ENCODE data around the gene STX1A. TPM values are rescaled to one million over a fixed set of nuclear protein-coding genes. Genes with fewer than 3 reads are reported as not detected.
"Not testable (repeated sequence)": the region's sequence is repeated elsewhere in the genome, so short reads cannot be mapped to it uniquely, and the experiment has no call there.

Gene STX1A
- polyA plus RNA-seq, 4 donors = 7.3 to 11.2 (median 8.8) TPM

DNA sequence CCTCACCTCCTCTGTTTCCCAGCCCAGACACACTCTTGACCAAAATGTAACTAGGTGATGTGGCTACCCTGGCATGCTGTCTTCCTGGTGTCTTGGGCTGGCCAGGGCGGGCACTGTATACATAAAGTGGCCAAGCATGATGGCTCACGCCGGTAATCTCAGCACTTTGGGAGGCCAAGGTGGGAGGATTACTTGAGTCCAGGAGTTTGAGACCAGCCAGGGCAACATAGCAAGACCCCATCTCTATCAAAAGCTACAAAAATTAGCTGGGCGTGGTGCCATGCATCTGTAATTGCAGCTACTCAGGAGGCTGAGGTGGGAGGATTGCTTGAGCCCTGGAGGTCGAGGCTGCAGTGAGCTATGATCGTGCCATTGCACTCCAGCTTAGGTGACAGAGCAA lies 6.2 kb downstream of the STX1A start:
- DNase-seq (ENCODE audit: low read depth in 4 of 4, low spot score in 3 of 4) = not testable (repeated sequence)

DNA sequence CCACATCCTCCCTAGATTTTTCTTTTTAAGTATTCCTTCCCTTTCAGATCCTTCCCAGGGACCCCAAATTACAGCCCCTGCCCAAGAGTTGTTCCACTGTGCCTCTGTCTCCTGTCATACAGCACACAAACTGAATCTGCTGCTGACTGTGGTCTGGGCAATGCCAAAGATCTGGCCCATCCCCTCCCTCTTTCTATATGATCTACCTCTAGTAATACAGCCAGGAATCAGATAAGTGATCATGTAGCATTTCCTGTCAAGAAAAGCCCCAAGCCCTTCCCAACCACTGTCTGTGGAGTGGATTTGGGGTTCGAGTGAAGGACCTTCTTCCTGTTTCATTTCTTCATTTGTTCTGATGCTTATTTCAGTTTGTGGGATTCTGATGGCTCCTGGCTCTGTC lies 6.7 kb downstream of the STX1A start:
- no peak for DNase-seq (ENCODE audit: low read depth in 4 of 4, low spot score in 3 of 4)

DNA sequence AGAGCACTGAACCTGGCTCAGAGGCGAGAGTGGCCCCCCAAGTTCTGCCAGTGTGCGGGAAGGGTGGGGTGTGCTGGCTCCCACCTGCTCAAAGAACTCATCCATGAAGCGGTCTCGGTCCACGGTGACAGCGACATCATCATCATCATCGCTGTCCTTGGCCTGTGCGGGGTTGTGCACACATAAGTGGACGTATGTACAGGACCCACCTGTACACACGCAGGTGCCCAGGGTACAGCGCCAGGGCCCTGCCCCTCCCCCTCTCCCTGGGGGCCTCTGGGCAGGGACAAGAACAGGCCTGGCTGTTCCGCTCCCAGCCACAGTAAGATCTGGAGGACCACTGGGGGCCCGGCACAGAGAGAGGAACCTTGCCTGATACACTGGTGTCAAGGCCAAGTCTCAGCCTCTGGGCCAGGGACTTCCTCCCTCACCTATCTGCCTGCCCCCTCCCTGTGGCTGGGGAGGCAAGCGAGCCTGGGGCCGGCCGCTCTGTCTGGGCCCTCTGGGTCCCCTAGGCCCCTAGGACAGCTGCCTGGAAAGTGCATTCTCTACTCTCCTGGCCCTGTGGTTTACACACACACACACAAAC lies 10.4 kb downstream of the STX1A start:
- DNase-seq (ENCODE audit: low read depth in 4 of 4, low spot score in 3 of 4) = no peak

DNA sequence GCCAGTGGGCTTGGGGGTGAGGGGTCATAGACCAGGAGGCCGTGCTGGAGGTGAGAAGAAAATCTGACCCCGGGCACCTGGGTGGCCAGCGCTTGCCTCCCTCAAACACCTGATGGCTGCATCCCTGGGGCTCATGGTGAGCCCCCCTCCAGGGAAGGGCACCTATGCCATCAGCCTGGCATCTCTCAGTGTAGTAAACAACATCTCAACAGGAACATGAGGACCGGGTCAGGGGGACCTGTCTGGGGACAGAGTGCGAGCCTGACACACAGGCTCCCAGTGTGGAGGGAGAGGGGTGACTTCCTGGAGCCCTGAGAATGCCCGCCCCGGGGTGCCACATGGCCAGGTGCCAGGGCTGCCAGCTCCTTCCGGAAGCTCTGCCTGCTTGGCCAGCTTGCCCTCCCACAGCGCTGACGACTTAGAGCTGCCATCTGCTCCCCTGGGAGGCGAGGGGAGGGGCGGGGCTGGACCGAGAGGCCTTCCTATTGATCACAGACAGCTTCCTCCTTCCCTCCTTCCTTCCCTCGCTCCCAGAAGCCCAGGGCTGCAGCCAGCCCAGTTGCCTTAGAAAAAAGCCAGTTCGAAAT lies 12.3 kb downstream of the STX1A start:
- DNase-seq (ENCODE audit: low read depth in 4 of 4, low spot score in 3 of 4) = no peak

DNA sequence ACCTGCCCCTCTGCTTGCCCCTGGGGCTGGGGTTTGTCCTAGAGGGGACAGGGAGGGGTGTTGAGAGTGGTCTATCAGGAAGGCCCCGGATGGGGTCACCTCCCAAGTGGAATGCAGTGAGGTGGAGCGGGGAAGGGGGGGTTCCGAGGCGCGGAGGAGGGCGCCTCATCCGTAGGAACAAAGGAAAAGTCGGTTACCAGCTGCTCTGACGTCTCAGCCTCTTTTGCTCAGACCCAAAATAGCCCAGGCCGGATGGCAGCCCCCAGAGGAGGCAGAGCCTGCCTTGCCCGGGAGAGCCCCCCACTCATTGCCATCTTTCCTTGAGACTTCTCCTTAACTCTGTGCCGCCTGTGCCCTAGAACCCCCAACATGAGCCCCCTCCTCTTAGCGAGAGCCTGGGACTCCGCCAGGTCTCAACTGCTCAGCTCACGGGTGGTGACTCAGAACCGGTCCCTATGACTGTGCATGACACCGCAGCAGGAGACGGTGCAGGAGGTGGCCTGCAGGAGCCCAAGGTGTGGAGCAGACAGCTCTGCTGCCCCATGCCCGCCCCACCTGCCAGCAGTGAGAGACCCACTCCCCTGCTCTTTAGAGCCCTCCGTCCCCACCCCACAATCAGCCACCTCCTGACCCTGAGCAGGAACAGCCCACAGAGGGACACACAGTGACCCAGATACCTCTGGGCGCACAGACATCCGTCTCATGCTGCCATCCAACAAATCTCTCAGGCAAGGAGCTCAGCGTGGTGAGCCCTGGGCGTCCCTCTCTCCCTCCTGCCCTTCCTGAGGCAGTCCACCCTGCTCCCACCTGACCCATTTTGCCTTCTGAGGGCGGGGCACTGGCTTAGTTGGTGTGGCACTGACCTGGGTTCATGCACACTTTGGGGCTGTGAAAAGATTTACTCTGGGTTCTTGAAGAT lies 13.1 kb downstream of the STX1A start:
- DNase-seq (ENCODE audit: low read depth in 4 of 4, low spot score in 3 of 4) = no peak

DNA sequence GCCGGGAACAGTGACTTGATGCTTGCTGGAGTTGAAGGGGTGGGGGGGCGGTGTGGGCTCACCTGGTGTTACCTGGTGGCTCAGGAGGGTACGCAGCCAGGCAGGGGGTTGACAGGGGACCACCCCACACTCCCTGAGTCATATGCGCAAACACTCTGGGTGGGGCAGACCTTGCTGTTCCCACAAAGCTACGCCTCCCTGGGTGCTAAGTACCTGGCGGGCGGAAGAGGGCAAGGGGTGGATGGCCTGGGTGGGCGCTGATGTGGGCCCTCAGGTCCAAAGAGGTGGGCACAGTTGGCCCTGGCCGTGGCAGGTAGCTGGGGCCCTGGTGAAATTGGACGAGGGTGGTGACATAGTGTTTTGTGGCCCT lies 13.9 kb downstream of the STX1A start:
- DNase-seq (ENCODE audit: low read depth in 4 of 4, low spot score in 3 of 4) = no peak

DNA sequence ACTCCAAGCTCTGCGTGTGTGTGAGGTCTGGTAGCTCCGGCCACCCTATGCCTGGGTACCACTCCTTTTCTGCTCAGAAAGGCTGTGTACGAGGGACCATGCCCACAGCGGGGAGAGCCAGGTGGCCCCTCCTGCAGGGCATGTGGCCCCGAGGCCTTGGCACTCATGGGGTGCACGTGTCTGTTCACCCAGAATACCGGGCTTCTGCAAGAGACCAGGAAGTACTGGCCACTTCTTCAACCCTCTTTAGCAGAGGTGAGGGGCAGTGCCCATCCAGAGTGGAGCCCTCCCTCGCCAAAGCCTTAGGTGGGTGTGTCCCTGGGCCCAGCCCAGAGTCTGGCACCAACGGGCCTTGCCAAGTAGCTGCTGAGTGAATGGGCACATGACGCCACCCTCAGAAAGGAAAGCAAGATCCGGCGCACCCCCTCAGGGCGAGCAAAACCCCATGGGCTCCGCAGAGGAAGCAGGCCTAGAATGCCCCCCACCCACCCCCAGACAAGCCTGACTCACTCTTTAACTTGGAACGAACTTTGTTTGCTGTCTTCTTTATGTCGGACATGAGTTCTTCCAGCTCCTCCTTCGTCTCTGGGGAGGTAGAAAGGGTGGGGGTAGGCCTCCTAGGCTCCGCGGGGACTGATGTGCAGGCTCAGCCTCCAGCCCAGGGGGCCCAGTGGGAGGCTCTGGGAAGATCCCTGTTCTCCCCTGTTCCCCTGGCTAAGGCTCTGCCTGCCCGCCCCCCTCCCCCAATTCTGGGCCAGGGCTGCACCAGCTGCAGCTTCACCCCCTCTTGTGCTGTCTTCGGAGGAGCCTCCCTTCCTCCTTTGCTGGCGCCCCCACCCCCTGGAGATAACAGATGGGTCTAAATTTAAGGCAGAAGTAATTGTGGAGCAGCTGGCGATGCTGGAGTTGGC lies 14.6 kb downstream of the STX1A start:
- no peak for DNase-seq (ENCODE audit: low read depth in 4 of 4, low spot score in 3 of 4)

DNA sequence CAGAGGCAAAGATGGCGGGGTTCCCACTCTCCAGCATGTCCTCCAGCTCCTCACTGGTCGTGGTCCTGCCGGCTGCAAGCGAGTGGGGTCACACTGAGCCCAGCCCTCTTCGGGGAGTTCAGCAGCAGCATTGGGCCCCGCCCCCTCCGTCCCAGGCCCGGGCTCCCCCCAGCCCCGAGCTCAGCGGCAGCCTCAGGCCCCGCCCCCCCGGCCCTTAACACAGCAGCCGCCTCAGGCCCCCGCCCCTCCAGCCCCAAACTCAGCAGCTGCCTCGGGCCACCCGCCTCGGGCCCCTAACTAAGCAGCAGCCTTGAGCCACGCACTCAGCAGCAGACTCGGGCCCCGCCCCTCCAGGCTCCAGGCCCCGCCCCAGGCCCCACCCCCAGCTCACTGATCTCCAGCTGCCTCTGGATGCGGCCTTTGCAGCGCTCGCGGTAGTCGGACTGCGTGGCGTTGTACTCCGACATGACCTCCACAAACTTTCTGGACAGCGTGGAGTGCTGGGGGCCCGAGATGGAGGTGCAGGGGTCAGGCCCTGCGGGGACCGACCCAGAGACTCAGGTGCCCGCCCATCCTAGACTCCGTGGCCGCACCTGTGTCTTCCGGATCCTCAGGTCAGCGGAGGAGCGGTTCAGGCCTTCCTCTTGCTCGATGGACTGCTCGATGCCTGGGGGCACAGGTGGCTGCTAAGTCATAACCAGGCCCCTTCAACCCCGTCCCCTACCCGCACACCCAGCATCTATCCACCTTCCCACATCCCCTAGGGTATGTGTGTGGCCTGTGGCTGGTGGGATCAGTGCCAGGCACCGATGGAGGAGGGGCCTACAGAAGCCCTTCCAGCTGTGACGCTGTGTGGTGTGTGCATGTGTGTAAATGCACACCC lies 15.5 kb downstream of the STX1A start:
- DNase-seq (ENCODE audit: low read depth in 4 of 4, low spot score in 3 of 4) = peak in 1 of 4 donors; percentile 51

DNA sequence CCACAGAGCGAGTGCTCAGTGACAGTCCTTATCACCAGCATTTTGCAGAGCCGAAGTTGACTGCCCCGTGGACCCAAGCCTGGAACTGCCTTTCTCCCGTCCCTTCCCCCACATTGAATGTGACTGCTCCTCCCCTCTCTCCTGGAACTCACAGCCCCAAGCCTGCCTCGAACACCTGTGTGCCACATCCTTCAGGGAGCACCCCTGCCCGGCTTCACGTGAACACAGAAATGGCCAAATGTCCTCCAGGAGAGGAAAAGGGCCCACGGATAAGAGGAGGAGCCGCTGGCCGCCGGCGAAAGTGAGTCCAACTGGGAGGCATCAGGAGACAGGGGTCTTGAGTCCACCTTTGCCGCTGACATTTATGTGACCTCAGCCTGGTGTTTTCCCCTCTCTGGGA lies 16.2 kb downstream of the STX1A start:
- no peak for DNase-seq (ENCODE audit: low read depth in 4 of 4, low spot score in 3 of 4)

DNA sequence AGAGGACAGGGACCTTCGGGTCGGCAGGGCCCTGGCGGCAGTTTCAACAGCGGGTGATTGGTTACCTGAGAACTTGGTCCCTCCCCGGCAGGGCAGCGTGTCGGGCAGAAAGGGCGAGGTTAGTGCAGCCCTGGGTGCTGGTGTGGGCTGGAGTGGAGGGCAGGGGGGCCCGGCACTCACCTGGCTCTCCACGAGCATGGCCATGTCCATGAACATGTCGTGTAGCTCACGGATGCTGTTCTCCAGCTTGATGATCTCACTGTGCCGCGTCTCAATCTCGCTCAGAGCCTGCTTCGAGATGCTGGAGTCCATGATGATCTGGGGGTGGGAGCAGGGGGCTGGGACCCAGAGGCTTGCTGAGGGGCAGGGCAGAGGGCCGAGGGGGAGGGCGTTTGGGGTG lies 16.8 kb downstream of the STX1A start:
- DNase-seq (ENCODE audit: low read depth in 4 of 4, low spot score in 3 of 4) = no peak

DNA sequence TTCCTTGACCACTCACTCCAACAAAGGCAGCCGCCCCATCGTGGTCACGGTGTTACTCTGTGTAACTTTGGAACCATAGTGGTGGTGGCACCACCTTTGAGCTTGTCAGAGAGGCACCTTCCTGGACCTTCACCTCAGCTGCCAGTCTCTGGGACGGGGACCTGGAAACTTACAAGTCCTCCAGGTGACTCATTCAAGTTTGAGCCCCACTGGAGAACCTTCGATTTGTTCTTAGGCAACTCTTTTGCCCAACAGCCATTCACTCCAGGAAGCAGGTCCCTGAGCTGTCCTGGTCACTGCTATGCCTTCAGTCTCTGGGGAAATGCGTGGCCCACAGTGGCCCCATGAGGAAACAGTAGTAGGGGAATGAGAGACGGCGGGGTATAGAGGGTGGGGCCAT lies 17.2 kb downstream of the STX1A start:
- no peak for DNase-seq (ENCODE audit: low read depth in 4 of 4, low spot score in 3 of 4)

DNA sequence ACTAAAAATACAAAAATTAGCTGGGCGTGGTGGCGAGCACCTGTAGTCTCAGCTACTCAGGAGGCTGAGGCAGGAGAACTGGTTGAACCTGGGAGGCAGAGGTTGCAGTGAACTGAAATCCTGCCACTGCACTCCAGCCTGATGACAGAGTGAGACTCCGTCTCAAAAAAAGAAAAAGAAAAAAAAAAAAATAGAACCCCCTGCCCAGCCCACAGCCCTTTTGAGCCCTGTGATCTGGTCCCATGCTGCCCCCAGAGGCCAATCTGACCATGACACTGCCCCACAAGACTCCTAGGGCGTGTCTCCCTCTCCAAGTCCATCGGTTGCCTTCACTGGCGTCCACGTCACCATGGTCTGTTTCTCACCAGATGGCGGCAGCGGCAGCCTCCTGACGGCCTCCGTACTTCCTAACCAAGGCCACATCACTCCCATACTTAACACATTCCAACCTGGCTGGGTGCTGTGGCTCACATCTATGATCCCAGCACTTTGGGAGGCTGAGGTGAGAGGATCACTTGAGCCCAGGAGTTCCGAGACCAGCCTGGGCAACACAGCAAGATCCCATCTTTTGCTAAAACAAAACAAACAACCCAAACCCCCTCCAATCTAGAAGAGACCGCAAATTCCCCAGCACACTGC lies 18.0 kb downstream of the STX1A start:
- DNase-seq (ENCODE audit: low read depth in 4 of 4, low spot score in 3 of 4) = no peak

DNA sequence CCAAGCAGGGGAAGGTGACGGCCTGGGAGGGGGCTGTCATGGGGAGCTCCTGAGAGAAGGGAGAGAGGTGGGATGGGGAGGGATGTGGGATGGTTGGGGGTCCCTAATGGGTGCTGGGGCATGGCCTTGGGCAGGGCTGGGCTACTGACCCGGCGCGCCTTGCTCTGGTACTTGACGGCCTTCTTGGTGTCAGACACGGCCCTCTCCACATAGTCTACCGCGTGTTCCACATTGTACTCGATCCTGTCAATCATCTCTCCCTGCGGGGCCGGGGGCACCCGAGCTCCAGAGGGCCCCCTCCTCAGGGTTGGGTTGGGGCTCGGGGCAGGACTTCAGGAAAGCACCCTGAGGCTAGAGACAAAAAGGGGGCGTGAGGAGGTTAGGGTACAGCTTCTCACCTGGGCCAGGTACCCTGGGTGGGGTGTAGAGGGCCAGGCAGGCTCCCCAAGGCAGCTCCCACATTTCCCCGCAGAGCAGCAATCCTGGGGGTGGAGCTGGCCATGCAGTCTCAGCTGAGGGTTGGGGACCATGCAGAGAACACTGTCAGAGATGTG lies 18.8 kb downstream of the STX1A start:
- DNase-seq (ENCODE audit: low read depth in 4 of 4, low spot score in 3 of 4) = no peak

DNA sequence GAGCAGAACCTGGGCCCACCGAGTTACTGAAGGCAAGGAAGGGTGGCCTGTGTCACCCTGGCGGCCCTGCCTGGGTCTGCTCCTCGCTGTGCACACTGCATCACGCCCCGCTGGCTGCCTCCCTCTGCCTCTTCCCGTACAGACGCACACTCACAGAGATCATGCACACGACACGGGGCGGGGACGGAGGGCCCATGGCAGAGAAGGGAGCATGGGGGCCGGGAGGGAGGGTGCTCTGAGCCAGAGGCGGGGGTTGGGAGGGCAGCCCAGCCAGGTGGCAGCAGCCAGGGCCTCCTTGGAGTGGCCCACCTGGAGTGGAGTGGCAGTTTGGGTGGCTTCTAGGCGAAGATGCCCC lies 19.4 kb downstream of the STX1A start:
- no peak for DNase-seq (ENCODE audit: low read depth in 4 of 4, low spot score in 3 of 4)

DNA sequence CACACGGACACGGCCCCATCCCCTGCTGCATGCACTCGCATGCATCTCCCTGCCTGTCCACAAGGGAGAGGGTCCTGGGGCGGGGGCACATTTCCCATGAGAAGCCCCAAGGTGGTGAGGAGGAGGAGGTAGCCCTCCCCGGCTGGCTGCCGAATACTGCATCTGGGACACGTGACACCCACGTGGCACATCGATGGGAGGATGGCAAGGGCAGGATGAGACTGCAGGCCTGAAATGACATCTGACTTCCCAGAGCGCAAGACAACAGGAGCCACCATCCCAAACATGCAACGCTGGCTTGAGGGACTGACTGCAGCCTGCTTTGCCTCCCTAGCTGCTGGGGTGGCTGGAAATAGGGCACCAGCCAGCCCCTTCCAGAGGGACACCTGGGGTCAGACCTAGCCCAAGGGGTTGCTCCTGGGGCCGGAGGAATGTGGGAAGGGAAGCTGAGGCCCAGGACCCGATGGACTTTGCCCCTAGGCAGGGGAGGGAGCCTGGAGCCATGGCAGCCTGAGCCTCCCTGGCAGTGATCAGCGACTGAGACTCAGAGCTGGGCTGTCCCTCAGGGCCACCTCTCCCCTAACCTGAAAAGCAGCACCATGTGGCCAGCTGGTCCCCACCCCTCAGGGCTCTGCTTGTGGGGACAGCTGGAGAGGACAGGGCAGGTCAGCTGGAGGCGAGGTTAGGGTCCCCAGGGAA lies 19.9 kb downstream of the STX1A start:
- no peak for DNase-seq (ENCODE audit: low read depth in 4 of 4, low spot score in 3 of 4)

DNA sequence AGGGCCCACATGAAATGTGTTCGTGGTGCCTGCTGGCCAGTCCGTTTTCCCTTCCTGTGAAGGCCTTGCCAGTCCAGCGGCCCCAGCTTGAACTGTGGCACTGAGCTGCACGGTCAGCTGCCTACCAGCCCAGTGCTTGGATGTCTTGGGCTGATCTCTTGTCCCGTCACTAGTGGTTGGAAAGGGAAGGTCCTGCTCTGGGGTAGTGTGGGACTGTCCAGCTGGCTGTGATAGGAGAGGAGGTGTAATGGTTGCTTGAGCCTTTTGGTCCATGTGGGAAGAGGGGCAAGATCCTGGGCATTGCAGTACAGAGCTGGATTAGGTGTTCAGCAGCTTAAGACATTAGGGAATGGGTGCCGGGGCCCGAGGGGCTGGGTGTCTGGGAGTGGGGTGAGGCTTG lies 21.1 kb downstream of the STX1A start:
- DNase-seq (ENCODE audit: low read depth in 4 of 4, low spot score in 3 of 4) = no peak

DNA sequence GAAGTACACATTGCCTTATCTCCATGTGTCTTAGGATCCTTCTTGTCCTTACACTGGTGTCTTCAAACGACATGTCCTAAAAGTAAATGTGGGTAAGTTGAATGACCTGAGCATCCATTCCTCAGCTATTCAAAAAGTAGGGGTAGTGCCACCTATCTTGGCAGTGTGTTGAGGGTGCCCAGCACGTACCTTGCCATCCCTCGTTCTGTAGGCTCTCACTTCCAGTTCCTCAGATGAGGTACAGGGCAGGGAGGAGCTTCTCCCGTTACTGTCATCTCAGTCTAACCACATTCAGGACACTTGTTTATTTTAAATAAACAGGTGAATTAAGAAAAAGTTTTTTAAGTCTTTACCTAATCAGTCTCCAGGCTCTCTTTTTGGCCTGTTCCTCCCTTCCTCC lies 23.1 kb downstream of the STX1A start:
- no peak for DNase-seq (ENCODE audit: low read depth in 4 of 4, low spot score in 3 of 4)

DNA sequence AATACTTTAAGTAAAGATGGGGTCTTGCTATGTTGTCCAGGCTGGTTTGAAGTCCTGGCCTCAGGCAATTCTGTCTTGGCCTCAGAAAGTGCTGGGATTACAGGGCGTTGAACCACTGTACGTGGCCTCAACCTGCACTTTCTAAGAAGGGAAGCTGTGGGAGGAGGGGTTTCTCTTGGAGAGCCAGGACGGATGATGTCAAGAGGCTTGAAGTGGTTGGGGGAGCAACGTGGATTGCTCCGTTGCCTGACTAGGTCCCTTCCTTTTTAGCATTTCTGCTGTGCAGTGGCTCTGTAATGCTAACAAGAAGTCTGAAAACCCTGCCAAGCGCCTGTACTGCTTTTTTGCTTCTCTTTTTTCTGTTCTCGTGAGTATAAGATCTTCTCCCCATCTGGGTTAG lies 28.8 kb downstream of the STX1A start:
- no peak for DNase-seq (ENCODE audit: low read depth in 4 of 4, low spot score in 3 of 4)

DNA sequence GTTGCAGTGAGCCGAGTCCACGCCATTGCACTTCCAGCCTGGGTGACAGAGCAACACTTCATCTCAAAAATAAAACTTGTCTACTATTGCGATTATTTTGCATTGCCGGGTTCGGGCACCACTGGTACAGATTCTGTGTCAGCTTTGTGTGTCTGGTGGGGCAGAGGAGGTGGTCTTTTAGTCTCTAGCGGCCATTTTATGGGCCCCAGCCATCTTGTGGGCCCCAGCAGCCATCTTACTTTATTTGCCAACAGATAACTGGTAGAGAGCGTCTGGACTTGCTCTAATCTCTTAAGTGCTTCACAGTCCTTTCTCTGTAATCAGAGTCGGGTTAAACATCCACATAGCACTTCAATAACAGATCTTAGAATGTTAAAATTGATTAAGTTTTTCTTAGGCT lies 31.2 kb downstream of the STX1A start:
- DNase-seq (ENCODE audit: low read depth in 4 of 4, low spot score in 3 of 4) = no peak
